ENCODE data around the gene TINCR. TPM values are rescaled to one million over a fixed set of nuclear protein-coding genes. Genes with fewer than 3 reads are reported as not detected.

TINCR gene
- total RNA-seq, 1 donor from 2014 or later = 0.33 TPM

GRCh38 chr19:5593343-5594255 is 25.8 kb upstream of the TINCR start:
- DNase-seq (ENCODE audit: low spot score) = no peak
- no peak for TF ChIP-seq CTCF (IDR thresholded peaks at IDR 0.05; ENCODE audit: unreplicated experiment)
- Mint-ChIP-seq H3K4me3 (ENCODE audit: unreplicated experiment) (peak overlapping the region; percentile 60), H3K4me1 (ENCODE audit: unreplicated experiment) (no peaks in the 10 kb centered on the region), H3K36me3 (ENCODE audit: low read depth, unreplicated experiment) (peaks cover 41% of the 10 kb centered on the region), H3K27me3 (ENCODE audit: unreplicated experiment) (peaks cover 3% of the 10 kb centered on the region), H3K9me3 (ENCODE audit: unreplicated experiment) (no peaks in the 10 kb centered on the region), H3K27ac (ENCODE audit: unreplicated experiment) (no peak overlapping the region)

GRCh38 chr19:5592531-5593342 is 25.0 kb upstream of the TINCR start:
- no peaks in the 10 kb centered on the region for H3K9me3 Mint-ChIP-seq (ENCODE audit: unreplicated experiment)
- DNase-seq (ENCODE audit: low spot score) = no peak
- no peaks in the 10 kb centered on the region for H3K4me1 Mint-ChIP-seq (ENCODE audit: unreplicated experiment)
- no peak for TF ChIP-seq CTCF (IDR thresholded peaks at IDR 0.05; ENCODE audit: unreplicated experiment)
- no peak overlapping the region for H3K27ac Mint-ChIP-seq (ENCODE audit: unreplicated experiment)
- H3K4me3 Mint-ChIP-seq (ENCODE audit: unreplicated experiment) = peak overlapping the region; percentile 60
- H3K27me3 Mint-ChIP-seq (ENCODE audit: unreplicated experiment) = peaks cover 3% of the 10 kb centered on the region
- H3K36me3 Mint-ChIP-seq (ENCODE audit: low read depth, unreplicated experiment) = peaks cover 50% of the 10 kb centered on the region

- Mint-ChIP-seq H3K27me3 (ENCODE audit: unreplicated experiment) (peaks cover 3% of the 10 kb centered on the region), H3K36me3 (ENCODE audit: low read depth, unreplicated experiment) (peaks cover 50% of the 10 kb centered on the region), H3K4me3 (ENCODE audit: unreplicated experiment) (no peak overlapping the region), H3K4me1 (ENCODE audit: unreplicated experiment) (peaks cover 2% of the 10 kb centered on the region), H3K27ac (ENCODE audit: unreplicated experiment) (no peak overlapping the region), H3K9me3 (ENCODE audit: unreplicated experiment) (no peaks in the 10 kb centered on the region)
- no peak for TF ChIP-seq CTCF (IDR thresholded peaks at IDR 0.05; ENCODE audit: unreplicated experiment)
- DNase-seq (ENCODE audit: low spot score) = no peak
Observed at GRCh38 chr19:5591476-5591875, 23.7 kb upstream of the TINCR start.

- no peaks in the 10 kb centered on the region for H3K9me3 Mint-ChIP-seq (ENCODE audit: unreplicated experiment)
- peaks cover 3% of the 10 kb centered on the region for H3K4me1 Mint-ChIP-seq (ENCODE audit: unreplicated experiment)
- peaks cover 48% of the 10 kb centered on the region for H3K36me3 Mint-ChIP-seq (ENCODE audit: low read depth, unreplicated experiment)
Observed at GRCh38 chr19:5590865-5591154, 23.1 kb upstream of the TINCR start.

More at GRCh38 chr19:5590865-5591154, 23.1 kb upstream of the TINCR start:
- no peak for TF ChIP-seq CTCF (IDR thresholded peaks at IDR 0.05; ENCODE audit: unreplicated experiment)
- Mint-ChIP-seq H3K27me3 (ENCODE audit: unreplicated experiment) (peaks cover 3% of the 10 kb centered on the region), H3K27ac (ENCODE audit: unreplicated experiment) (no peak overlapping the region), H3K4me3 (ENCODE audit: unreplicated experiment) (no peak overlapping the region)
- DNase-seq (ENCODE audit: low spot score) = no peak
